ENCODE results near the gene PRRG4. TPM values are rescaled to one million over a fixed set of nuclear protein-coding genes. Genes with fewer than 3 reads are reported as not detected.

The PRRG4 gene
- total and polyA plus RNA-seq, 2 of the 4 experiments (the other 2 are of a cell fraction), result not detected

GRCh38 chr11:32905028-32905667, 75.4 kb downstream of the PRRG4 start:
- Histone ChIP-seq H3K4ac (ENCODE audit: low read depth, low read length) (no peak overlapping the region), H4K20me1 (ENCODE audit: insufficient read depth, low read length) (peaks cover 34% of the 10 kb centered on the region), H2AFZ (replicated peaks; ENCODE audit: low read length, poor library complexity) (no peak overlapping the region), H2AK5ac (ENCODE audit: low read depth, low read length) (no peak overlapping the region), H3K36me3 (ENCODE audit: control insufficient read depth, insufficient read depth, low read length) (peaks cover 2% of the 10 kb centered on the region; the same call in 1 of the 2 replicates), H3K79me1 (ENCODE audit: low read depth in 1 of 2, low read length in 2 of 2) (peaks cover 43 to 72% of the 10 kb centered on the region in 2 experiments), H3K27me3 (ENCODE audit: control insufficient read depth, insufficient read depth, low read length) (no peaks in the 10 kb centered on the region), H3K9ac (ENCODE audit: low read depth, low read length) (0 out of 2 replicates have a peak overlapping the region, but pooled peaks have one; percentile 35), H3K23ac (ENCODE audit: low read depth, low read length) (no peak overlapping the region), H2AK9ac (replicated peaks; ENCODE audit: low read depth, low read length, poor library complexity) (no peak overlapping the region), H2BK15ac (ENCODE audit: low read depth, low read length) (no peak overlapping the region), H3K9me1 (ENCODE audit: insufficient read depth, low read length) (peaks cover 15% of the 10 kb centered on the region), H3K56ac (ENCODE audit: extremely low read depth, insufficient read depth, low read length) (no peak overlapping the region), H3K4me1 (ENCODE audit: control insufficient read depth, insufficient read depth, low read length) (peaks cover 3% of the 10 kb centered on the region), H4K8ac (ENCODE audit: low read depth in 2 of 2, low read length in 2 of 2) (no peak overlapping the region), H3K27ac (ENCODE audit: insufficient read depth, low read length) (peak overlapping the region; percentile 58; the same call in 1 of the 2 replicates), H3K4me3 (ENCODE audit: insufficient read depth, low read depth, low read length) (no peak overlapping the region), H2BK120ac (ENCODE audit: low read depth, low read length) (no peak overlapping the region), H2BK20ac (ENCODE audit: low read depth, low read length) (no peak overlapping the region), H2BK5ac (ENCODE audit: low read depth, low read length, poor library complexity, severe bottlenecking) (no peak overlapping the region), H4K5ac (ENCODE audit: low read depth, low read length) (no peak overlapping the region), H3K14ac (replicated peaks; ENCODE audit: low read depth, low read length) (no peak overlapping the region), H3K9me3 (ENCODE audit: control insufficient read depth, insufficient read depth, low read length) (no peaks in the 10 kb centered on the region), H4K91ac (ENCODE audit: insufficient read depth, low read depth, low read length) (no peak overlapping the region), H3K18ac (ENCODE audit: low read depth, low read length) (no peak overlapping the region), H3K4me2 (ENCODE audit: low read depth, low read length) (peak overlapping the region; percentile 85)
- POLR2A ChIA-PET (ENCODE audit: unreplicated experiment), result no interaction called here
- no peak for TF ChIP-seq POLR2A (IDR thresholded peaks at IDR 0.05; ENCODE audit: low read depth, low read length)
- TF ChIP-seq NFE2L2 (IDR thresholded peaks at IDR 0.05; ENCODE audit: low read depth, low read length), result no peak
- no peak for TF ChIP-seq RCOR1 (IDR thresholded peaks at IDR 0.05; ENCODE audit: insufficient replicate concordance, low read length)
- no peak for TF ChIP-seq MAZ (IDR thresholded peaks at IDR 0.05; ENCODE audit: borderline replicate concordance, low read depth, low read length)
- no peak for TF ChIP-seq RFX5 (IDR thresholded peaks at IDR 0.05; ENCODE audit: low read depth, low read length)
- no peak for TF ChIP-seq BHLHE40 (IDR thresholded peaks at IDR 0.05; ENCODE audit: low read depth, low read length)
- no peak for TF ChIP-seq CTCF (conservative IDR thresholded peaks at IDR 0.05; ENCODE audit: low read depth, low read length)
- in situ Hi-C loops (cut with MboI; ENCODE audit: low sequenced_read_pairs) (no loop called here), intact Hi-C loops (cut with micrococcal nuclease) (no loop called here), dilution Hi-C loops (cut with HindIII; ENCODE audit: low sequenced_read_pairs, unreplicated experiment) (no loop called here)
- CTCF ChIA-PET, result no interaction called here
- ATAC-seq (ENCODE audit: low read depth) (peak; percentile 76), DNase-seq (peak; percentile 45)
- no TSS peak for BruUV-seq (replicated peaks)
- WGBS, 2 experiments (ENCODE audit: extremely low coverage in 2 of 2, insufficient read length in 1 of 2), result no CpG with 5 or more reads among the region's 3 CpGs

Other genes starting within 250 kb of the PRRG4 start
- gene EIF3M, start 246.1 kb upstream of the PRRG4 start, total RNA-seq (2012; rRNA removed), result 466 and 781 TPM in 2 replicates
- 310 and 376 TPM in 2 replicates for gene EIF3M, start 246.1 kb upstream of the PRRG4 start, polyA plus RNA-seq (2012; rRNA removed)
- not detected in 2 replicates for gene CCDC73, start 35.3 kb upstream of the PRRG4 start, total RNA-seq (2012; rRNA removed)
- gene CCDC73, start 35.3 kb upstream of the PRRG4 start, polyA plus RNA-seq (2012; rRNA removed), result not detected in 2 replicates
- gene QSER1, start 62.9 kb downstream of the PRRG4 start, total RNA-seq (2012; rRNA removed), result 15.6 and 21.1 TPM in 2 replicates
- 5.3 and 5.9 TPM in 2 replicates for gene QSER1, start 62.9 kb downstream of the PRRG4 start, polyA plus RNA-seq (2012; rRNA removed)
- gene DEPDC7, start 186.0 kb downstream of the PRRG4 start, total RNA-seq (2012; rRNA removed), result 9.7 TPM in 2 replicates
- 5.9 and 7.4 TPM in 2 replicates for gene DEPDC7, start 186.0 kb downstream of the PRRG4 start, polyA plus RNA-seq (2012; rRNA removed)
- 17.4 and 23.1 TPM in 2 replicates for gene TCP11L1, start 209.6 kb downstream of the PRRG4 start, total RNA-seq (2012; rRNA removed)
- 13.7 and 13.9 TPM in 2 replicates for gene TCP11L1, start 209.6 kb downstream of the PRRG4 start, polyA plus RNA-seq (2012; rRNA removed)

Data from IMR-90 (cell line).